ENCODE results near the gene AKAP5. TPM values are rescaled to one million over a fixed set of nuclear protein-coding genes. Genes with fewer than 3 reads are reported as not detected.

The AKAP5 gene
- total and polyA plus RNA-seq, 2 of the 8 experiments (the other 6 are each of a cell fraction or from before 2014, with no cell fraction given) = 0.50 to 3.8 TPM

- Histone ChIP-seq H3K4me1 (replicated peaks in 1 of 4; ENCODE audit: control insufficient read depth in 3 of 4, insufficient read depth in 4 of 4, low read length in 3 of 4) (no peaks in the 10 kb centered on the region), H3K14ac (ENCODE audit: insufficient read length) (no peak overlapping the region), H2BK12ac (ENCODE audit: low read depth, low read length) (no peak overlapping the region), H2BK120ac (replicated peaks; ENCODE audit: low read depth, low read length) (no peak overlapping the region), H3K4ac (replicated peaks; ENCODE audit: insufficient read length, low read depth, low read length) (no peak overlapping the region), H3K4me3 (ENCODE audit: extremely low read depth in 1 of 4, insufficient read depth in 2 of 4, low read depth in 3 of 4, low read length in 4 of 4) (no peak overlapping the region), H2AK5ac (ENCODE audit: low read depth, low read length) (no peak overlapping the region), H4K5ac (ENCODE audit: insufficient read length, low read depth, low read length) (no peak overlapping the region), H3K23me2 (ENCODE audit: low read depth, low read length) (no peaks in the 10 kb centered on the region), H2BK20ac (ENCODE audit: low read length) (no peak overlapping the region), H3K9ac (replicated peaks in 1 of 4; ENCODE audit: extremely low read depth in 1 of 4, low read depth in 3 of 4, low read length in 3 of 4) (no peak overlapping the region), H3K23ac (ENCODE audit: insufficient read length) (no peak overlapping the region), H3K56ac (replicated peaks; ENCODE audit: insufficient read length, low read depth, low read length) (no peak overlapping the region), H4K91ac (replicated peaks; ENCODE audit: insufficient read length, low read length) (no peak overlapping the region), H3K36me3 (ENCODE audit: control insufficient read depth in 2 of 4, insufficient read depth in 4 of 4, low read length in 3 of 4) (peaks cover 0 to 15% (median 6%) of the 10 kb centered on the region in 4 experiments; a peak in 5 of 8 replicates), H4K20me1 (replicated peaks in 1 of 2; ENCODE audit: control insufficient read depth in 1 of 2, insufficient read depth in 2 of 2, low read length in 2 of 2) (peaks cover 1 to 2% of the 10 kb centered on the region in 2 experiments), H3K27me3 (replicated peaks in 1 of 4; ENCODE audit: control insufficient read depth in 3 of 4, extremely low read depth in 1 of 4, insufficient read depth in 3 of 4, low read length in 3 of 4) (no peaks in the 10 kb centered on the region), H3K79me2 (ENCODE audit: control insufficient read depth in 1 of 2, insufficient read depth in 2 of 2, low read length in 2 of 2) (peaks cover 0 to 64% of the 10 kb centered on the region in 2 experiments; a peak in 2 of 4 replicates), H3K27ac (ENCODE audit: low read depth, low read length) (no peak overlapping the region), H4K8ac (ENCODE audit: extremely low read depth, insufficient read depth, low read length) (no peak overlapping the region), H2BK5ac (ENCODE audit: low read depth, low read length) (no peak overlapping the region), H2BK15ac (ENCODE audit: low read length) (no peak overlapping the region), H3K4me2 (ENCODE audit: insufficient read depth in 1 of 2, low read depth in 2 of 2, low read length in 2 of 2) (no peak overlapping the region), H3K18ac (ENCODE audit: extremely low read depth, low read length) (no peak overlapping the region), H2AFZ (ENCODE audit: low read length) (no peak overlapping the region), H3K79me1 (ENCODE audit: low read depth, low read length) (peaks cover 3% of the 10 kb centered on the region), H3K9me3 (ENCODE audit: insufficient read depth in 2 of 2, low read depth in 1 of 2, low read length in 1 of 2) (no peaks in the 10 kb centered on the region; a peak in 1 of 4 replicates)
- ChIA-PET POLR2A (ENCODE audit: partially characterized antibody) (interaction anchor here (5.5 kb wide), 1 partner anchor 22 kb away, joined by 27 read pairs; the partner anchor contains the start of gene HSPA2), CTCF (ENCODE audit: partially characterized antibody) (interaction anchor here (1.0 kb wide), 1 partner anchor 22 kb away, joined by 5 read pairs; the partner anchor contains the start of gene HSPA2)
- FAIRE-seq (no peak), DNase-seq (ENCODE audit: low read depth in 1 of 2, low spot score in 2 of 2) (no peak)
- 94% methylated on average over 4 of the region's 4 CpGs; no CpG with 5 or more reads in 1 of the 2 experiments for WGBS, 2 experiments (ENCODE audit: extremely low coverage in 1 of 2, insufficient coverage in 1 of 2, insufficient read length in 1 of 2, insufficient replicate concordance in 2 of 2, low coverage in 1 of 2, low lambda C conversion rate in 2 of 2, missing lambda C conversion rate in 1 of 2)
- no peak for TF ChIP-seq POLR2A (IDR thresholded peaks at IDR 0.05; ENCODE audit: control extremely low read depth in 1 of 2, low read depth in 2 of 2, low read length in 2 of 2)
- TF ChIP-seq SUZ12 (IDR thresholded peaks at IDR 0.05; ENCODE audit: low read length) = no peak
- TF ChIP-seq SAP30 (IDR thresholded peaks at IDR 0.05; ENCODE audit: insufficient read depth, insufficient replicate concordance, low read length) = no peak
- no peak for TF ChIP-seq JUN (IDR thresholded peaks at IDR 0.05; ENCODE audit: low read depth, low read length)
- no peak for TF ChIP-seq KDM5A (IDR thresholded peaks at IDR 0.05; ENCODE audit: low read length)
- no peak for TF ChIP-seq CHD1 (IDR thresholded peaks at IDR 0.05; ENCODE audit: low read depth, low read length)
- no peak for TF ChIP-seq CHD2 (IDR thresholded peaks at IDR 0.05; ENCODE audit: low read length)
These were observed 52.9 kb downstream of the AKAP5 start for GRCh38 chr14:64518229-64518628.
